Osteoblast (primary cell): Measurements from ENCODE around the gene RAB8A. TPM values are rescaled to one million over a fixed set of nuclear protein-coding genes. Genes with fewer than 3 reads are reported as not detected.

Source experiments
- DNase-seq: peaks from one replicate; pipeline ENCODE4 v3.0.0; 2011; ENCODE audit warnings: low spot score, mixed read lengths; ENCODE audit not compliant: insufficient read length; ENCODE audit errors: missing footprints
- H2AFZ ChIP-seq: 2 replicates; pipeline ENCODE4 v1.6.0; 2011; ENCODE audit warnings: mild to moderate bottlenecking, low read length
- H3K27ac ChIP-seq: 2 replicates; pipeline ENCODE4 v1.5.1; 2011; ENCODE audit warnings: mild to moderate bottlenecking, low read depth, low read length, moderate library complexity
- H3K27me3 ChIP-seq: 2 replicates; pipeline ENCODE4 v1.6.0; 2012; ENCODE audit warnings: mild to moderate bottlenecking, control low read depth, inconsistent platforms, low read length, moderate library complexity; ENCODE audit not compliant: insufficient read depth
- H3K36me3 ChIP-seq: 2 replicates; pipeline ENCODE4 v1.5.1; 2011; ENCODE audit warnings: mild to moderate bottlenecking, low read length, control low read depth, moderate library complexity; ENCODE audit not compliant: insufficient read depth
- H3K4me1 ChIP-seq: 2 replicates; pipeline ENCODE4 v1.5.1; 2011; ENCODE audit warnings: mild to moderate bottlenecking, low read length, control low read depth, moderate library complexity; ENCODE audit not compliant: insufficient read depth
- H3K4me2 ChIP-seq: 2 replicates; pipeline ENCODE4 v1.6.0; 2011; ENCODE audit warnings: mild to moderate bottlenecking, low read length; ENCODE audit not compliant: insufficient read depth
- H3K4me3 ChIP-seq: fragments of 200-600 bp; sonication (generic); 3 replicates; pipeline ENCODE4 v1.5.1; 2012; ENCODE audit warnings: mild to moderate bottlenecking, low read length, inconsistent platforms; ENCODE audit not compliant: insufficient read depth
- H3K79me2 ChIP-seq: 2 replicates; pipeline ENCODE4 v1.6.0; 2012; ENCODE audit warnings: mild to moderate bottlenecking, low read length, control low read depth, inconsistent platforms; ENCODE audit not compliant: insufficient read depth
- H3K9me3 ChIP-seq: 2 replicates; pipeline ENCODE4 v1.5.1; 2011; ENCODE audit warnings: low read depth, low read length, control low read depth
- H4K20me1 ChIP-seq: 2 replicates; pipeline ENCODE4 v1.6.0; 2012; ENCODE audit warnings: mild to moderate bottlenecking, low read length, control low read depth; ENCODE audit not compliant: insufficient read depth
- CTCF ChIP-seq: IDR thresholded peaks from 2 replicates; pipeline ENCODE4 v1.5.1; 2011; ENCODE audit warnings: mild to moderate bottlenecking, low read depth, low read length, moderate library complexity; ENCODE audit errors: extremely low read depth
- total RNA-seq: library from RNA; depleted of rRNA; stranded (reverse); fragments of >200 nt; gene quantifications from 2 replicates; pipeline ENCODE4 v1.2.3, GENCODE V29; 2012

Gene RAB8A
- total RNA-seq, 1 donor, result 68.8 TPM

GRCh38 chr19:16146112-16146511 is 34.4 kb downstream of the RAB8A start:
- Histone ChIP-seq H3K79me2 (no peaks in the 10 kb centered on the region), H3K27ac (no peak overlapping the region), H4K20me1 (no peaks in the 10 kb centered on the region), H3K4me1 (no peaks in the 10 kb centered on the region), H3K27me3 (no peaks in the 10 kb centered on the region), H3K4me2 (no peak overlapping the region), H3K9me3 (no peaks in the 10 kb centered on the region), H3K36me3 (no peaks in the 10 kb centered on the region), H2AFZ (no peak overlapping the region), H3K4me3 (no peak overlapping the region)
- DNase-seq, result no peak
- TF ChIP-seq CTCF, result no peak

- TF ChIP-seq CTCF, result no peak
- H3K27ac ChIP-seq, result no peak overlapping the region
- no peaks in the 10 kb centered on the region for H3K9me3 ChIP-seq
- no peaks in the 10 kb centered on the region for H3K27me3 ChIP-seq
- no peaks in the 10 kb centered on the region for H3K79me2 ChIP-seq
- H2AFZ ChIP-seq, result no peak overlapping the region
- H4K20me1 ChIP-seq, result no peaks in the 10 kb centered on the region
- no peak overlapping the region for H3K4me2 ChIP-seq
- no peaks in the 10 kb centered on the region for H3K4me1 ChIP-seq
- no peaks in the 10 kb centered on the region for H3K36me3 ChIP-seq
- H3K4me3 ChIP-seq, result no peak overlapping the region
- DNase-seq, result peak; percentile 73
Observed at GRCh38 chr19:16148443-16149229, 36.9 kb downstream of the RAB8A start.

GRCh38 chr19:16153582-16154336 is 42.1 kb downstream of the RAB8A start:
- Histone ChIP-seq H3K27me3 (peaks cover 4% of the 10 kb centered on the region), H3K9me3 (no peaks in the 10 kb centered on the region), H3K4me3 (no peak overlapping the region), H3K79me2 (no peaks in the 10 kb centered on the region), H4K20me1 (no peaks in the 10 kb centered on the region), H3K4me1 (no peaks in the 10 kb centered on the region), H3K27ac (no peak overlapping the region), H3K4me2 (no peak overlapping the region), H2AFZ (no peak overlapping the region), H3K36me3 (no peaks in the 10 kb centered on the region)
- TF ChIP-seq CTCF, result no peak
- no peak for DNase-seq

- H3K4me1 ChIP-seq, result no peaks in the 10 kb centered on the region
- H3K27me3 ChIP-seq, result peaks cover 4% of the 10 kb centered on the region
- H3K36me3 ChIP-seq, result no peaks in the 10 kb centered on the region
- H2AFZ ChIP-seq, result no peak overlapping the region
- H3K79me2 ChIP-seq, result no peaks in the 10 kb centered on the region
- H3K27ac ChIP-seq, result no peak overlapping the region
- no peaks in the 10 kb centered on the region for H4K20me1 ChIP-seq
- TF ChIP-seq CTCF, result no peak
- H3K9me3 ChIP-seq, result no peaks in the 10 kb centered on the region
- DNase-seq, result no peak
- H3K4me2 ChIP-seq, result no peak overlapping the region
- H3K4me3 ChIP-seq, result no peak overlapping the region
Observed at GRCh38 chr19:16154557-16154956, 42.9 kb downstream of the RAB8A start.
